K562 (cell line): ENCODE data around the gene RPS6KA4. TPM values are rescaled to one million over a fixed set of nuclear protein-coding genes. Genes with fewer than 3 reads are reported as not detected.

Experiments
- BRD9 ChIP-seq: fragments of 450-650 bp; IDR thresholded peaks from 2 replicates; pipeline ENCODE4 v1.6.1; 2018; ENCODE audit warnings: low read depth; ENCODE audit not compliant: partially characterized antibody
- BRF1 ChIP-seq: IDR thresholded peaks from 3 replicates; pipeline ENCODE4 v1.6.1; 2011; ENCODE audit warnings: borderline replicate concordance, mild to moderate bottlenecking; ENCODE audit not compliant: insufficient read length; ENCODE audit errors: extremely low read depth
- CHAMP1 ChIP-seq: fragments of 450-650 bp; IDR thresholded peaks from 2 replicates; pipeline ENCODE4 v1.6.1; 2016; ENCODE audit warnings: mild to moderate bottlenecking
- ELF4 ChIP-seq: fragments of 450-650 bp; formaldehyde crosslinking; IDR thresholded peaks from 2 replicates; pipeline ENCODE4 v1.4.0; 2022; ENCODE audit warnings: missing genetic modification characterization
- HNRNPL ChIP-seq: fragments of 200-400 bp; formaldehyde crosslinking; IDR thresholded peaks from 2 replicates; pipeline ENCODE4 v1.6.1; 2017; ENCODE audit warnings: low read depth, mild to moderate bottlenecking, low read length
- PHF20 ChIP-seq: fragments of 450-650 bp; IDR thresholded peaks from 2 replicates; pipeline ENCODE4 v1.6.1; 2018; ENCODE audit not compliant: partially characterized antibody
- RBM15 ChIP-seq: fragments of 200-400 bp; formaldehyde crosslinking; IDR thresholded peaks from 2 replicates; pipeline ENCODE4 v1.6.1; 2018; ENCODE audit warnings: mild to moderate bottlenecking, low read length, moderate library complexity; ENCODE audit not compliant: insufficient read depth
- SREBF2 ChIP-seq: sonication (generic); formaldehyde crosslinking; IDR thresholded peaks from 2 replicates; pipeline ENCODE4 v1.4.0; 2020; ENCODE audit warnings: mild to moderate bottlenecking, missing genetic modification reagents
- TAF7 ChIP-seq: fragments of 450-650 bp; IDR thresholded peaks from 2 replicates; pipeline ENCODE4 v1.6.1; 2016; ENCODE audit warnings: missing genetic modification characterization, missing compliant biosample characterization
- U2AF2 ChIP-seq: fragments of 200-400 bp; formaldehyde crosslinking; optimal IDR thresholded peaks from 2 replicates; pipeline ENCODE3; 2017; ENCODE audit warnings: low read depth, mild to moderate bottlenecking, low read length
- XRCC5 ChIP-seq: fragments of 200-400 bp; formaldehyde crosslinking; IDR thresholded peaks from 2 replicates; pipeline ENCODE4 v1.6.1; 2017; ENCODE audit warnings: low read depth, mild to moderate bottlenecking, low read length
- ZBTB12 ChIP-seq: fragments of 250-450 bp; sonication (Bioruptor Pico); IDR thresholded peaks from 2 replicates; pipeline ENCODE4 v1.4.0; 2020
- ZNF133 ChIP-seq: fragments of 250-450 bp; sonication (Bioruptor Pico); IDR thresholded peaks from 2 replicates; pipeline ENCODE4 v1.4.0; 2020; ENCODE audit warnings: mild to moderate bottlenecking
- ZNF445 ChIP-seq: fragments of 250-450 bp; sonication (Bioruptor Pico); IDR thresholded peaks from 2 replicates; pipeline ENCODE4 v1.4.0; 2020; ENCODE audit warnings: low read depth, mild to moderate bottlenecking, moderate library complexity
- polyA plus RNA-seq, 8 experiments: library from polyadenylated mRNA; depleted of rRNA in 4 of 8; stranded (reverse) in 5 of 8; unstranded in 3 of 8; fragments of >200 nt; fragmentation: Nextera tagmentation in 2 of 8; fragmentation: Illumina TruSeq in 1 of 8; extraction: Ambion mirVana in 2 of 8; extraction: Trizol in 1 of 8; gene quantifications; 2 replicates each; pipeline versions ENCODE4 v1.2.1 to v1.2.3, GENCODE V29; 2011 to 2014; ENCODE audit warnings: inconsistent platforms in 1 of 8, missing spikeins in 1 of 8
- total RNA-seq, 7 experiments: library from RNA; depleted of rRNA in 6 of 7; stranded (reverse); fragments of >200 nt in 6 of 7; fragmentation: Illumina TruSeq in 2 of 7; extraction: Trizol in 2 of 7; gene quantifications; 2 replicates each; pipeline versions ENCODE4 v1.2.1 to v1.2.3, GENCODE V29; 2011 to 2021; ENCODE audit warnings: low replicate concordance in 1 of 7
- TF ChIP-seq, protein P1 (sequence below): fragments of 200-600 bp; sonication (generic); IDR thresholded peaks from one replicate; pipeline ENCODE4 v1.6.1; 2012; ENCODE audit warnings: mild to moderate bottlenecking, low read depth, low read length, inconsistent platforms

RPS6KA4 gene
- total and polyA plus RNA-seq, 9 of the 15 experiments (the other 6 are each of a cell fraction or from before 2014, with no cell fraction given): 0.15 to 23.8 (median 9.8) TPM

GRCh38 chr11:64351136-64351631 lies 7.8 kb upstream of the RPS6KA4 start (continued):
- TF ChIP-seq, protein P1, sequence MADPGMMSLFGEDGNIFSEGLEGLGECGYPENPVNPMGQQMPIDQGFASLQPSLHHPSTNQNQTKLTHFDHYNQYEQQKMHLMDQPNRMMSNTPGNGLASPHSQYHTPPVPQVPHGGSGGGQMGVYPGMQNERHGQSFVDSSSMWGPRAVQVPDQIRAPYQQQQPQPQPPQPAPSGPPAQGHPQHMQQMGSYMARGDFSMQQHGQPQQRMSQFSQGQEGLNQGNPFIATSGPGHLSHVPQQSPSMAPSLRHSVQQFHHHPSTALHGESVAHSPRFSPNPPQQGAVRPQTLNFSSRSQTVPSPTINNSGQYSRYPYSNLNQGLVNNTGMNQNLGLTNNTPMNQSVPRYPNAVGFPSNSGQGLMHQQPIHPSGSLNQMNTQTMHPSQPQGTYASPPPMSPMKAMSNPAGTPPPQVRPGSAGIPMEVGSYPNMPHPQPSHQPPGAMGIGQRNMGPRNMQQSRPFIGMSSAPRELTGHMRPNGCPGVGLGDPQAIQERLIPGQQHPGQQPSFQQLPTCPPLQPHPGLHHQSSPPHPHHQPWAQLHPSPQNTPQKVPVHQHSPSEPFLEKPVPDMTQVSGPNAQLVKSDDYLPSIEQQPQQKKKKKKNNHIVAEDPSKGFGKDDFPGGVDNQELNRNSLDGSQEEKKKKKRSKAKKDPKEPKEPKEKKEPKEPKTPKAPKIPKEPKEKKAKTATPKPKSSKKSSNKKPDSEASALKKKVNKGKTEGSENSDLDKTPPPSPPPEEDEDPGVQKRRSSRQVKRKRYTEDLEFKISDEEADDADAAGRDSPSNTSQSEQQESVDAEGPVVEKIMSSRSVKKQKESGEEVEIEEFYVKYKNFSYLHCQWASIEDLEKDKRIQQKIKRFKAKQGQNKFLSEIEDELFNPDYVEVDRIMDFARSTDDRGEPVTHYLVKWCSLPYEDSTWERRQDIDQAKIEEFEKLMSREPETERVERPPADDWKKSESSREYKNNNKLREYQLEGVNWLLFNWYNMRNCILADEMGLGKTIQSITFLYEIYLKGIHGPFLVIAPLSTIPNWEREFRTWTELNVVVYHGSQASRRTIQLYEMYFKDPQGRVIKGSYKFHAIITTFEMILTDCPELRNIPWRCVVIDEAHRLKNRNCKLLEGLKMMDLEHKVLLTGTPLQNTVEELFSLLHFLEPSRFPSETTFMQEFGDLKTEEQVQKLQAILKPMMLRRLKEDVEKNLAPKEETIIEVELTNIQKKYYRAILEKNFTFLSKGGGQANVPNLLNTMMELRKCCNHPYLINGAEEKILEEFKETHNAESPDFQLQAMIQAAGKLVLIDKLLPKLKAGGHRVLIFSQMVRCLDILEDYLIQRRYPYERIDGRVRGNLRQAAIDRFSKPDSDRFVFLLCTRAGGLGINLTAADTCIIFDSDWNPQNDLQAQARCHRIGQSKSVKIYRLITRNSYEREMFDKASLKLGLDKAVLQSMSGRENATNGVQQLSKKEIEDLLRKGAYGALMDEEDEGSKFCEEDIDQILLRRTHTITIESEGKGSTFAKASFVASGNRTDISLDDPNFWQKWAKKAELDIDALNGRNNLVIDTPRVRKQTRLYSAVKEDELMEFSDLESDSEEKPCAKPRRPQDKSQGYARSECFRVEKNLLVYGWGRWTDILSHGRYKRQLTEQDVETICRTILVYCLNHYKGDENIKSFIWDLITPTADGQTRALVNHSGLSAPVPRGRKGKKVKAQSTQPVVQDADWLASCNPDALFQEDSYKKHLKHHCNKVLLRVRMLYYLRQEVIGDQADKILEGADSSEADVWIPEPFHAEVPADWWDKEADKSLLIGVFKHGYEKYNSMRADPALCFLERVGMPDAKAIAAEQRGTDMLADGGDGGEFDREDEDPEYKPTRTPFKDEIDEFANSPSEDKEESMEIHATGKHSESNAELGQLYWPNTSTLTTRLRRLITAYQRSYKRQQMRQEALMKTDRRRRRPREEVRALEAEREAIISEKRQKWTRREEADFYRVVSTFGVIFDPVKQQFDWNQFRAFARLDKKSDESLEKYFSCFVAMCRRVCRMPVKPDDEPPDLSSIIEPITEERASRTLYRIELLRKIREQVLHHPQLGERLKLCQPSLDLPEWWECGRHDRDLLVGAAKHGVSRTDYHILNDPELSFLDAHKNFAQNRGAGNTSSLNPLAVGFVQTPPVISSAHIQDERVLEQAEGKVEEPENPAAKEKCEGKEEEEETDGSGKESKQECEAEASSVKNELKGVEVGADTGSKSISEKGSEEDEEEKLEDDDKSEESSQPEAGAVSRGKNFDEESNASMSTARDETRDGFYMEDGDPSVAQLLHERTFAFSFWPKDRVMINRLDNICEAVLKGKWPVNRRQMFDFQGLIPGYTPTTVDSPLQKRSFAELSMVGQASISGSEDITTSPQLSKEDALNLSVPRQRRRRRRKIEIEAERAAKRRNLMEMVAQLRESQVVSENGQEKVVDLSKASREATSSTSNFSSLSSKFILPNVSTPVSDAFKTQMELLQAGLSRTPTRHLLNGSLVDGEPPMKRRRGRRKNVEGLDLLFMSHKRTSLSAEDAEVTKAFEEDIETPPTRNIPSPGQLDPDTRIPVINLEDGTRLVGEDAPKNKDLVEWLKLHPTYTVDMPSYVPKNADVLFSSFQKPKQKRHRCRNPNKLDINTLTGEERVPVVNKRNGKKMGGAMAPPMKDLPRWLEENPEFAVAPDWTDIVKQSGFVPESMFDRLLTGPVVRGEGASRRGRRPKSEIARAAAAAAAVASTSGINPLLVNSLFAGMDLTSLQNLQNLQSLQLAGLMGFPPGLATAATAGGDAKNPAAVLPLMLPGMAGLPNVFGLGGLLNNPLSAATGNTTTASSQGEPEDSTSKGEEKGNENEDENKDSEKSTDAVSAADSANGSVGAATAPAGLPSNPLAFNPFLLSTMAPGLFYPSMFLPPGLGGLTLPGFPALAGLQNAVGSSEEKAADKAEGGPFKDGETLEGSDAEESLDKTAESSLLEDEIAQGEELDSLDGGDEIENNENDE: no peak
- TF ChIP-seq SREBF2 (no peak), ELF4 (no peak), U2AF2 (no peak), ZBTB12 (CRISPR knock-in tag) (no peak), TAF7 (tag) (no peak), BRF1 (no peak), ZNF445 (no peak), RBM15 (no peak), HNRNPL (no peak), CHAMP1 (no peak), PHF20 (no peak), BRD9 (no peak), ZNF133 (CRISPR knock-in tag) (no peak), XRCC5 (no peak)
